Stomach (tissue), 9 donors: ENCODE results near the gene CPLANE2. TPM values are rescaled to one million over a fixed set of nuclear protein-coding genes. Genes with fewer than 3 reads are reported as not detected.

Experiments
- DNase-seq, 2 donors: peaks; one replicate each; pipeline versions ENCODE4 v3.0.0 to v3.0.0-alpha.2; 2013 to 2019
- H3K27ac ChIP-seq, 5 donors: fragments of 200-600 bp in 4 of 5; sonication (generic) in 4 of 5; one replicate each; pipeline ENCODE4 v1.5.1; 2013 to 2019; ENCODE audit warnings: mild to moderate bottlenecking in 1 of 5, moderate library complexity in 1 of 5
- H3K27me3 ChIP-seq, 3 donors: fragments of 200-600 bp; sonication (generic); one replicate each; pipeline ENCODE4 v1.5.1; 2017 to 2019; ENCODE audit warnings: mixed run types in 1 of 3
- H3K36me3 ChIP-seq, 4 donors: fragments of 200-600 bp; sonication (generic); 1 replicate in 3 of 4; 2 replicates in 1 of 4; pipeline ENCODE4 v1.5.1; 2016 to 2019
- H3K4me1 ChIP-seq, 4 donors: fragments of 200-600 bp; sonication (generic); one replicate each; pipeline ENCODE4 v1.5.1; 2016 to 2019
- H3K4me3 ChIP-seq, 4 donors: fragments of 200-600 bp; sonication (generic) in 3 of 4; one replicate each; pipeline ENCODE4 v1.5.1; 2016 to 2019; ENCODE audit warnings: mild to moderate bottlenecking in 1 of 4
- H3K9me3 ChIP-seq, 4 donors: fragments of 200-600 bp; sonication (generic); one replicate each; pipeline ENCODE4 v1.5.1; 2016 to 2019
- CTCF ChIP-seq, 7 experiments: fragments of 450-650 bp in 4 of 7; fragments of 200-600 bp in 3 of 7; sonication (generic) in 3 of 7; IDR thresholded peaks; one replicate each; pipeline ENCODE4 v1.5.1; 2016 to 2019; ENCODE audit warnings: antibody characterized with exemption in 7 of 7, control low read depth in 2 of 7, mild to moderate bottlenecking in 1 of 7
- EP300 ChIP-seq: sonication (generic); formaldehyde crosslinking; IDR thresholded peaks from one replicate; pipeline ENCODE4 v1.6.1; 2017; ENCODE audit warnings: antibody characterized with exemption
- POLR2A ChIP-seq, 4 donors: fragments of 450-650 bp; IDR thresholded peaks; one replicate each; pipeline ENCODE4 v1.6.1; 2016; ENCODE audit warnings: antibody characterized with exemption in 4 of 4, control low read depth in 2 of 4, mild to moderate bottlenecking in 1 of 4, moderate library complexity in 1 of 4
- POLR2AphosphoS5 ChIP-seq, 3 donors: sonication (generic); formaldehyde crosslinking; IDR thresholded peaks; one replicate each; pipeline ENCODE4 v1.6.1; 2016; ENCODE audit warnings: antibody characterized with exemption in 3 of 3
- WGBS, 5 donors: extraction: QIAGEN DNeasy Blood & Tissue Kit in 3 of 5; methylation state at CpG; one replicate each; pipeline versions ENCODE4 v1.1.5 to v1.1.7; 2013 to 2018; 5-methylcytosine and 5-hydroxymethylcytosine counted together
- intact Hi-C: fragments of 100-400 bp; cut with DNase I; formaldehyde crosslinking; loops from one replicate; pipeline ENCODE4 v1.15.1; 2023; ENCODE audit warnings: low total_unique reads
- polyA plus RNA-seq, 3 donors: library from polyadenylated mRNA; stranded (reverse); fragments of 200-250 nt; gene quantifications; one replicate each; pipeline ENCODE4 v1.2.3, GENCODE V29; 2013
- total RNA-seq, 5 donors: library from RNA; depleted of rRNA; stranded (reverse); fragments of >200 nt; gene quantifications; one replicate each; pipeline versions ENCODE4 v1.1.0 to v1.2.3, GENCODE V29; 2014 to 2016
- donor health status: healthy with polysubstance abuse.
- donor health status: Bipolar disorder and iron deficiency.
- donor health status: healthy.

CPLANE2 gene
- total and polyA plus RNA-seq, 8 donors, result 0.45 to 18.8 (median 2.3) TPM; not detected in 1

GRCh38 chr1:16276302-16277030 lies 39.5 kb upstream of the CPLANE2 start:
- Histone ChIP-seq H3K9me3 (no peaks in the 10 kb centered on the region), H3K27me3 (no peaks in the 10 kb centered on the region), H3K4me3 (no peak overlapping the region), H3K4me1 (no peaks in the 10 kb centered on the region), H3K27ac (no peak overlapping the region), H3K36me3 (peaks cover 0 to 27% (median 7%) of the 10 kb centered on the region in 4 donors)
- TF ChIP-seq EP300, result no peak
- no peak for TF ChIP-seq POLR2AphosphoS5 (IDR thresholded peaks at IDR 0.05)
- no peak for TF ChIP-seq CTCF (IDR thresholded peaks at IDR 0.05)
- no peak for TF ChIP-seq POLR2A (IDR thresholded peaks at IDR 0.05)
- 84 to 98% (median 91%) methylated on average over 6 of the region's 6 CpGs for WGBS, 5 donors
- intact Hi-C loops, result no loop called here
- no peak for DNase-seq

- H3K4me3 ChIP-seq, result no peak overlapping the region
- no peak overlapping the region for H3K27ac ChIP-seq
- H3K9me3 ChIP-seq, result no peaks in the 10 kb centered on the region
- H3K27me3 ChIP-seq, result no peaks in the 10 kb centered on the region
- peaks cover 0 to 22% (median 5%) of the 10 kb centered on the region in 4 donors for H3K36me3 ChIP-seq
- intact Hi-C loops, result no loop called here
- WGBS, 5 donors, result 80 to 88% (median 85%) methylated on average over 7 of the region's 7 CpGs
- no peak for DNase-seq
- H3K4me1 ChIP-seq, result no peaks in the 10 kb centered on the region
- TF ChIP-seq POLR2AphosphoS5 (IDR thresholded peaks at IDR 0.05) (no peak), CTCF (IDR thresholded peaks at IDR 0.05) (no peak), POLR2A (IDR thresholded peaks at IDR 0.05) (no peak), EP300 (no peak)
Observed at GRCh38 chr1:16275591-16275990, 38.6 kb upstream of the CPLANE2 start.

GRCh38 chr1:16267690-16268180 lies 30.8 kb upstream of the CPLANE2 start:
- intact Hi-C loops, result no loop called here
- H3K4me3 ChIP-seq, result no peak overlapping the region
- no peak for TF ChIP-seq EP300
- no peak for TF ChIP-seq CTCF (IDR thresholded peaks at IDR 0.05)
- no peak for TF ChIP-seq POLR2AphosphoS5 (IDR thresholded peaks at IDR 0.05)
- TF ChIP-seq POLR2A (IDR thresholded peaks at IDR 0.05), result no peak
- no peak for DNase-seq
- H3K4me1 ChIP-seq, result peaks cover 0 to 35% (median 19%) of the 10 kb centered on the region in 4 donors
- H3K36me3 ChIP-seq, result peaks cover 0 to 7% (median 0%) of the 10 kb centered on the region in 4 donors
- no peak overlapping the region for H3K27ac ChIP-seq
- no peaks in the 10 kb centered on the region for H3K9me3 ChIP-seq
- no peaks in the 10 kb centered on the region for H3K27me3 ChIP-seq

GRCh38 chr1:16266411-16267118 lies 29.6 kb upstream of the CPLANE2 start:
- no peak for TF ChIP-seq EP300
- no peak for TF ChIP-seq POLR2A (IDR thresholded peaks at IDR 0.05)
- TF ChIP-seq CTCF (IDR thresholded peaks at IDR 0.05), result no peak
- no peak for TF ChIP-seq POLR2AphosphoS5 (IDR thresholded peaks at IDR 0.05)
- H3K9me3 ChIP-seq, result no peaks in the 10 kb centered on the region
- H3K4me1 ChIP-seq, result peaks cover 0 to 35% (median 19%) of the 10 kb centered on the region in 4 donors
- no peak overlapping the region for H3K4me3 ChIP-seq
- peaks cover 0 to 7% (median 0%) of the 10 kb centered on the region in 4 donors for H3K36me3 ChIP-seq
- intact Hi-C loops, result no loop called here
- no peaks in the 10 kb centered on the region for H3K27me3 ChIP-seq
- WGBS, 5 donors, result 85 to 91% (median 89%) methylated on average over 4 of the region's 4 CpGs
- DNase-seq, result no peak
- no peak overlapping the region for H3K27ac ChIP-seq
